CD14-positive monocyte (primary cell): Measurements from ENCODE around the gene LDB1. TPM values are rescaled to one million over a fixed set of nuclear protein-coding genes. Genes with fewer than 3 reads are reported as not detected.

Experiments used
- DNase-seq, 3 donors: peaks; one replicate each; pipeline ENCODE4 v3.0.0-alpha.2; 2011 to 2022
- H2AFZ ChIP-seq: 2 replicates; pipeline ENCODE4 v1.6.0; 2012; ENCODE audit warnings: mild to moderate bottlenecking, low read depth, low read length, inconsistent platforms; ENCODE audit not compliant: insufficient read depth, poor library complexity, severe bottlenecking
- H3K27ac ChIP-seq, 2 donors: 1 replicate in 1 of 2; 2 replicates in 1 of 2; pipeline ENCODE4 v1.5.1; 2012 to 2013; ENCODE audit warnings: low read length in 2 of 2, control low read depth in 1 of 2, inconsistent platforms in 1 of 2, low read depth in 1 of 2, mild to moderate bottlenecking in 1 of 2
- H3K27me3 ChIP-seq, 2 donors: one replicate each; pipeline versions ENCODE4 v1.6.0 to v1.6.1; 2011 to 2013; ENCODE audit warnings: low read length in 2 of 2; ENCODE audit not compliant: control insufficient read depth in 2 of 2, insufficient read depth in 2 of 2
- H3K36me3 ChIP-seq, 2 donors: replicated peaks in 1 of 2; 1 replicate in 1 of 2; 2 replicates in 1 of 2; pipeline versions ENCODE4 v1.5.1 to v1.6.1; 2012 to 2013; ENCODE audit warnings: low read length in 2 of 2, control low read depth in 1 of 2, inconsistent platforms in 1 of 2, mild to moderate bottlenecking in 1 of 2; ENCODE audit not compliant: insufficient read depth in 2 of 2, control insufficient read depth in 1 of 2
- H3K4me1 ChIP-seq, 2 donors: 1 replicate in 1 of 2; 2 replicates in 1 of 2; pipeline versions ENCODE4 v1.5.1 to v1.6.1; 2012 to 2013; ENCODE audit warnings: low read length in 2 of 2, control low read depth in 1 of 2, inconsistent platforms in 1 of 2, mild to moderate bottlenecking in 1 of 2, moderate library complexity in 1 of 2; ENCODE audit not compliant: insufficient read depth in 2 of 2, control insufficient read depth in 1 of 2
- H3K4me2 ChIP-seq: replicated peaks from 2 replicates; pipeline ENCODE3; 2012; ENCODE audit warnings: low read length, moderate library complexity, mild to moderate bottlenecking; ENCODE audit not compliant: poor library complexity, severe bottlenecking; ENCODE audit errors: extremely low read depth
- H3K4me3 ChIP-seq, 3 experiments: fragments of 200-600 bp in 1 of 3; sonication (generic) in 1 of 3; replicated peaks in 1 of 3; 1 replicate in 2 of 3; 2 replicates in 1 of 3; pipeline ENCODE4 v1.5.1; 2011 to 2013; ENCODE audit warnings: low read length in 3 of 3, mild to moderate bottlenecking in 3 of 3, control low read depth in 2 of 3, low read depth in 2 of 3, inconsistent platforms in 1 of 3, moderate library complexity in 1 of 3
- H3K79me2 ChIP-seq: 2 replicates; pipeline ENCODE4 v1.6.0; 2012; ENCODE audit warnings: mild to moderate bottlenecking, control low read depth, inconsistent platforms, low read length, moderate library complexity; ENCODE audit not compliant: insufficient read depth
- H3K9ac ChIP-seq: 2 replicates; pipeline ENCODE4 v1.6.0; 2017; ENCODE audit warnings: low read length, mild to moderate bottlenecking; ENCODE audit not compliant: insufficient read depth, poor library complexity, severe bottlenecking
- H3K9me3 ChIP-seq, 2 donors: replicated peaks in 1 of 2; 1 replicate in 1 of 2; 2 replicates in 1 of 2; pipeline versions ENCODE4 v1.5.1 to v1.6.1; 2012 to 2013; ENCODE audit warnings: low read length in 2 of 2, control low read depth in 1 of 2; ENCODE audit not compliant: control insufficient read depth in 1 of 2, insufficient read depth in 1 of 2
- H4K20me1 ChIP-seq: 2 replicates; pipeline ENCODE4 v1.6.0; 2012; ENCODE audit warnings: mild to moderate bottlenecking, low read length, control low read depth, moderate library complexity; ENCODE audit not compliant: insufficient read depth
- H3K27ac Mint-ChIP-seq, 7 donors: one replicate each; pipeline ENCODE4 v1.8.0; 2020; ENCODE audit warnings: mild to moderate bottlenecking in 7 of 7, mixed read lengths in 7 of 7, moderate library complexity in 6 of 7, inconsistent platforms in 2 of 7
- H3K27me3 Mint-ChIP-seq, 3 donors: one replicate each; pipeline ENCODE4 v1.8.0; 2021 to 2022; ENCODE audit warnings: low read depth in 3 of 3, mild to moderate bottlenecking in 3 of 3, mixed read lengths in 3 of 3, moderate library complexity in 3 of 3, inconsistent platforms in 1 of 3
- H3K36me3 Mint-ChIP-seq, 2 donors: one replicate each; pipeline ENCODE4 v1.8.0; 2020; ENCODE audit warnings: mixed read lengths in 2 of 2, inconsistent platforms in 1 of 2, mild to moderate bottlenecking in 1 of 2
- H3K4me1 Mint-ChIP-seq: one replicate; pipeline ENCODE4 v1.8.0; 2020; ENCODE audit warnings: mild to moderate bottlenecking, mixed read lengths
- H3K4me3 Mint-ChIP-seq, 2 donors: one replicate each; pipeline ENCODE4 v1.8.0; 2020; ENCODE audit warnings: mild to moderate bottlenecking in 2 of 2, mixed read lengths in 2 of 2, moderate library complexity in 1 of 2
- H3K9me3 Mint-ChIP-seq, 7 donors: one replicate each; pipeline ENCODE4 v1.8.0; 2020 to 2022; ENCODE audit warnings: mixed read lengths in 7 of 7, mild to moderate bottlenecking in 6 of 7, moderate library complexity in 6 of 7, inconsistent platforms in 2 of 7
- CTCF ChIP-seq: fragments of 200-600 bp; IDR thresholded peaks from one replicate; pipeline ENCODE4 v1.8.0; 2022; ENCODE audit warnings: antibody characterized with exemption, mild to moderate bottlenecking
- WGBS: methylation state at CpG from one replicate; pipeline ENCODE4 v1.1.5; 2013; ENCODE audit warnings: missing lambda C conversion rate; ENCODE audit not compliant: insufficient coverage; 5-methylcytosine and 5-hydroxymethylcytosine counted together
- intact Hi-C, 2 donors: fragments of 100-400 bp; cut with micrococcal nuclease; formaldehyde crosslinking; loops; one replicate each; pipeline versions ENCODE4 v1.15.0 to v1.15.1; 2023
- polyA plus RNA-seq, 3 donors: library from polyadenylated mRNA; depleted of rRNA in 1 of 3; unstranded in 2 of 3; stranded (reverse) in 1 of 3; fragments of 300-500 nt in 2 of 3; fragments of >200 nt in 1 of 3; fragmentation: Illumina TruSeq in 2 of 3; gene quantifications; 1 replicate in 2 of 3; 2 replicates in 1 of 3; pipeline ENCODE4 v1.2.3, GENCODE V29; 2012 to 2021

Gene LDB1
- polyA plus RNA-seq, 3 donors, result 8.7 to 103 (median 21.9) TPM

- no peak for DNase-seq
- no peaks in the 10 kb centered on the region for H3K27me3 Mint-ChIP-seq
- Histone ChIP-seq H3K4me3 (no peak overlapping the region), H3K36me3 (peaks cover 68 to 78% of the 10 kb centered on the region in 2 donors), H3K9ac (no peak overlapping the region), H4K20me1 (peaks cover 42% of the 10 kb centered on the region), H3K4me1 (no peaks in the 10 kb centered on the region), H3K27ac (no peak overlapping the region), H2AFZ (no peak overlapping the region), H3K27me3 (no peaks in the 10 kb centered on the region), H3K79me2 (peaks cover 63% of the 10 kb centered on the region), H3K9me3 (no peaks in the 10 kb centered on the region), H3K4me2 (no peak overlapping the region)
- peaks cover 70 to 77% of the 10 kb centered on the region in 2 donors for H3K36me3 Mint-ChIP-seq
- WGBS, result 94% methylated on average over 3 of the region's 4 CpGs
- H3K9me3 Mint-ChIP-seq, result no peaks in the 10 kb centered on the region
- intact Hi-C loops, result no loop called here
- TF ChIP-seq CTCF, result no peak
- peaks cover 5% of the 10 kb centered on the region for H3K4me1 Mint-ChIP-seq
- no peak overlapping the region for H3K4me3 Mint-ChIP-seq
- peak overlapping the region in 2 of 7 donors; percentile 57 to 79 for H3K27ac Mint-ChIP-seq
Measured at GRCh38 chr10:102140218-102140617, 20.1 kb upstream of the LDB1 start.

GRCh38 chr10:102139281-102140110 is 19.3 kb upstream of the LDB1 start:
- TF ChIP-seq CTCF, result no peak
- Histone ChIP-seq H3K4me2 (no peak overlapping the region), H3K27me3 (no peaks in the 10 kb centered on the region), H3K9ac (no peak overlapping the region), H4K20me1 (peaks cover 48% of the 10 kb centered on the region), H3K4me1 (peaks cover 2 to 5% of the 10 kb centered on the region in 2 donors), H3K27ac (no peak overlapping the region), H3K36me3 (peaks cover 62 to 71% of the 10 kb centered on the region in 2 donors), H3K4me3 (no peak overlapping the region), H3K79me2 (peaks cover 70% of the 10 kb centered on the region), H3K9me3 (no peaks in the 10 kb centered on the region), H2AFZ (no peak overlapping the region)
- Mint-ChIP-seq H3K27ac (peak overlapping the region in 3 of 7 donors; percentile 6 to 79 (median 16)), H3K36me3 (peaks cover 67 to 69% of the 10 kb centered on the region in 2 donors), H3K27me3 (no peaks in the 10 kb centered on the region), H3K9me3 (no peaks in the 10 kb centered on the region), H3K4me3 (no peak overlapping the region), H3K4me1 (peaks cover 11% of the 10 kb centered on the region)
- 99% methylated on average over 12 of the region's 15 CpGs for WGBS
- intact Hi-C loops, result loop anchor here (10.0 kb wide), 1 partner anchor 365 kb away; the partner anchor contains the start of genes ACTR1A (in 2 of the 2) and SUFU (in 2 of the 2)
- DNase-seq, result no peak
